ENCODE measurements around the gene THSD4.

DNA sequence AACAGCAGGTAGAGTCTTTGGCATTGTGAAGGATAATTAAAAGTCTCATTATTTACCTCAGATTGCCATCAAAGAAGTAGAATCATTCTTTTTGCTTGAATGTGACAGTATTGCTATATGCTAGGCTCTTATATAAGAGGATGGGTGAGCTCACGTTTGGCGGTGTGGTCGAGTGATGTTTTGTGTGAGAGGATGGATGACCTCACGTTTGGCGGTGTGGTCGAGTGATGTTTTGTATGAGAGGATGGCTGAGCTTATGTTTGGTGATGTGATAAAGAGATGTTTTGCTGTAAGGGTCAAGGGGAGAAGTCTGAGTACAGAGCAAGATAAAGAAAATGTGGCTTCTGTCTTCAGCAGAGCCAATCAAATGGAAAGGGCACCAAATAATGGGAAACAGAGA, 395.5 kb downstream of the THSD4 start:
- TF ChIP-seq, protein P1, sequence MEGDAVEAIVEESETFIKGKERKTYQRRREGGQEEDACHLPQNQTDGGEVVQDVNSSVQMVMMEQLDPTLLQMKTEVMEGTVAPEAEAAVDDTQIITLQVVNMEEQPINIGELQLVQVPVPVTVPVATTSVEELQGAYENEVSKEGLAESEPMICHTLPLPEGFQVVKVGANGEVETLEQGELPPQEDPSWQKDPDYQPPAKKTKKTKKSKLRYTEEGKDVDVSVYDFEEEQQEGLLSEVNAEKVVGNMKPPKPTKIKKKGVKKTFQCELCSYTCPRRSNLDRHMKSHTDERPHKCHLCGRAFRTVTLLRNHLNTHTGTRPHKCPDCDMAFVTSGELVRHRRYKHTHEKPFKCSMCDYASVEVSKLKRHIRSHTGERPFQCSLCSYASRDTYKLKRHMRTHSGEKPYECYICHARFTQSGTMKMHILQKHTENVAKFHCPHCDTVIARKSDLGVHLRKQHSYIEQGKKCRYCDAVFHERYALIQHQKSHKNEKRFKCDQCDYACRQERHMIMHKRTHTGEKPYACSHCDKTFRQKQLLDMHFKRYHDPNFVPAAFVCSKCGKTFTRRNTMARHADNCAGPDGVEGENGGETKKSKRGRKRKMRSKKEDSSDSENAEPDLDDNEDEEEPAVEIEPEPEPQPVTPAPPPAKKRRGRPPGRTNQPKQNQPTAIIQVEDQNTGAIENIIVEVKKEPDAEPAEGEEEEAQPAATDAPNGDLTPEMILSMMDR (IDR thresholded peaks at IDR 0.05; ENCODE audit: control extremely low read depth in 1 of 3, insufficient read depth in 1 of 3, low read depth in 1 of 3, low read length in 3 of 3): no peak
- no peak for TF ChIP-seq USF2 (IDR thresholded peaks at IDR 0.05; ENCODE audit: low read length)
- no peak for TF ChIP-seq EP300 (IDR thresholded peaks at IDR 0.05; ENCODE audit: borderline replicate concordance in 1 of 2, low read depth in 2 of 2, low read length in 2 of 2)
- no peak for TF ChIP-seq POLR2A (IDR thresholded peaks at IDR 0.05; ENCODE audit: control extremely low read depth in 1 of 2, low read depth in 2 of 2, low read length in 2 of 2)
- no peak for TF ChIP-seq ZNF274 (IDR thresholded peaks at IDR 0.05; ENCODE audit: borderline replicate concordance, extremely low read depth, low read length)
- no peak for TF ChIP-seq JUN (IDR thresholded peaks at IDR 0.05; ENCODE audit: low read depth, low read length)
- no peak for TF ChIP-seq EGR1 (IDR thresholded peaks at IDR 0.05; ENCODE audit: borderline replicate concordance, low read depth, low read length)
- no peak for TF ChIP-seq CBX5 (IDR thresholded peaks at IDR 0.05; ENCODE audit: low read depth, low read length)
- TF ChIP-seq KDM1A (IDR thresholded peaks at IDR 0.05; ENCODE audit: borderline replicate concordance, low read length): no peak
- no peak for TF ChIP-seq JUND (IDR thresholded peaks at IDR 0.05; ENCODE audit: low read length)
- TF ChIP-seq TCF12 (IDR thresholded peaks at IDR 0.05; ENCODE audit: low read depth, low read length): no peak

Data from H1 (cell line).